ENCODE measurements around the gene TMEM181. TPM values are rescaled to one million over a fixed set of nuclear protein-coding genes. Genes with fewer than 3 reads are reported as not detected.

TMEM181 gene
- total RNA-seq, 4 donors from 2014 or later, result 6.6 to 48.3 (median 37.0) TPM

- H3K36me3 ChIP-seq, result peaks cover 0 to 34% (median 0%) of the 10 kb centered on the region in 3 donors
- no peak overlapping the region for H3K4me3 ChIP-seq
- no peaks in the 10 kb centered on the region for H3K27me3 ChIP-seq
- H3K9me3 ChIP-seq, result no peaks in the 10 kb centered on the region
- TF ChIP-seq CTCF (IDR thresholded peaks at IDR 0.05) (no peak), POLR2A (IDR thresholded peaks at IDR 0.05) (no peak)
- H3K27ac ChIP-seq, result peak overlapping the region in 1 of 4 donors; percentile 14
- peak in 1 of 3 donors; percentile 43 for DNase-seq
- H3K4me1 ChIP-seq, result peaks cover 0 to 19% (median 4%) of the 10 kb centered on the region in 4 donors
Observed at GRCh38 chr6:158640519-158640918, 80.6 kb downstream of the TMEM181 start.

DNA sequence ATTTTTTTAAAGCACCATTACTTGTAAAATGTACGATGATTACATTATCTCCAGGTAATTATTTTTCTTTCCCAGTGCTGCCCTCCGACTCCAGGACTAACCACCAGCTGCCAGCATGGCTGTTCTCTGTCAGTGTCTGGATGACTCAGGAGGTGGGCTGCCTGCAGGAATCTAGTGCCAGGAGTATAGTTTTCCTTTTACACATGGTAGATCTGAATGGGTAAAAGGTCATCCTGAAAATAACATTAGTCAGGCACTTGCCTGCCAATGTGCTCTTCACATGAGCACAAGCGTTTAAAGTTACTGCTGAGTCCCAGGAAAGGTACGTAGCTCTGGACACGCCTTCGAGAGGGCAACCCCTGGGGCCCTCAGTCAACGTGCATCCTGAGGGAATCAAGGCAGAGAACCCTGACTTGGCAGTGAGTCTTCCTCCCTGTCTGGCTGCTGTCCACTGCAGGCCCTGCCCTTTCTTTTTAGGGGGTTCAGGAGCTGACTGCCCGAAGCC, 82.3 kb downstream of the TMEM181 start:
- DNase-seq, result peak in 1 of 3 donors; percentile 73

DNA sequence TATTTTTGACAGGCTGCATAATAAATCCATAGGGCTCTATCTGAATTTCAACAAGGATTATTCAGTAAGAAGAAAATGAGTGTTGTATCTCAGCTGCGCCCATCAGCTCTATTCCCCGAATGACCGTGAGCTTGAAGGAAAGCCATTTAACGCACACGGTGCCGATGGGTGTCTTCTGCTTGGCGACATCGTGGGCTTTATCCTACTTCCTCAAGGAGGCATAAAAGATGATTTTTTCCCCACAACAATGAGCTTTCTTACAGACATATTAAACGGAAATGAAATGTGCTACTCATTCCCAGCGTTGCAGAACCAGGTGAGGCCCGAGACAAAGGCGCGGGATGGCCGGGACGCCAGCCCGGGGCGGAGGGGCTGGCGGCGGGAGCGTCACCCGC, 83.9 kb downstream of the TMEM181 start:
- TF ChIP-seq CTCF (IDR thresholded peaks at IDR 0.05) (no peak), POLR2A (IDR thresholded peaks at IDR 0.05) (no peak)
- Histone ChIP-seq H3K36me3 (peaks cover 0 to 14% (median 0%) of the 10 kb centered on the region in 3 donors), H3K27me3 (no peaks in the 10 kb centered on the region), H3K4me3 (peak overlapping the region; percentile 71 to 98 (median 89)), H3K27ac (peak overlapping the region; percentile 94 to 99 (median 98)), H3K9me3 (no peaks in the 10 kb centered on the region), H3K4me1 (peaks cover 0 to 19% (median 4%) of the 10 kb centered on the region in 4 donors)
- no peak for DNase-seq

More for the DNA sequence above, 82.3 kb downstream of the TMEM181 start:
- Histone ChIP-seq H3K27me3 (no peaks in the 10 kb centered on the region), H3K9me3 (no peaks in the 10 kb centered on the region), H3K27ac (peak overlapping the region; percentile 1 to 99 (median 96)), H3K4me1 (peaks cover 0 to 19% (median 4%) of the 10 kb centered on the region in 4 donors), H3K36me3 (peaks cover 0 to 20% (median 0%) of the 10 kb centered on the region in 3 donors), H3K4me3 (peak overlapping the region in 2 of 4 donors; percentile 71 to 95)
- TF ChIP-seq CTCF (IDR thresholded peaks at IDR 0.05) (no peak), POLR2A (IDR thresholded peaks at IDR 0.05) (peak; percentile 43 to 83)

DNA sequence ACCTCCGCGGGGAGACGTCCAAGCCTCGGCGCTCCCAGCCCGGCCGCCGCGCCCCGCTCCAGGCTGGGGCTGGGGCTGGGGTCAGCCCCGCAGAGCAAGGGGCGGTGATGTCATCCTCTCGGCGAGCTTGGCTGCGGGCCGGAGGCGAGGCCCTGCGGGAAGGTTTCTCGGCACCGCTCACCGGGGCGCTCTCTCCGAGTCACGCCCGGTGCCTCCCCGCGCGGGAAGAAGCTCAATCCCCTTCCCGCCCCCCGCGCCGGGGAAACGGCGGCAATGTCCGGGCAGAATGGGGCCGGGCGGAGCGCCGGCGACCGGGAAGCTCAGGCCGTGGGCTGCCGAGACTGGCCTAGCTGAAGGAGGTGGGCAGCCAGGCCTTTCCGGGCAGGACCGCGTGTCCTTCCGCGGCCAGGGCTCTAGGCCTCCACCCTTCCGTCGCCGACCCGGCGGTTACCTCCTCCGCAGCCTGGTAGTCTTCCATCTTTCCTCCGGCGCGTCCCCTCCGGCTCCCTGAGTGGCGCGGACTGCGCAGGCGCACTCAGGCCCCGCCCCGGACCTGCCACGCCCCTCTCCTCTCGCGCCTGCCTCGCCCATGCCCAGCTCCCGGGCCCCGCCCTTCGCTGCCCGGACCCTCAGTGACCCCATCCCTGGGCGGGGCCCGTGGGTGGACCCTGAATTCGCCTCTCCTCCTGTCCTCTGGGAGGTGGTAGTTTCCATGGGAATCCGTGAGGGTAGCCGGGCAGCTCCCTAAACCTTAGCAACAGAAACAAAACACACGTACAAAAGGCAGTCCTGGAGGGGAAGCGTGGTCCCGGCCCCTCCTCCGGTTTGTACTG, 84.6 kb downstream of the TMEM181 start, which contains the start of gene DYNLT1:
DYNLT1 (minus strand) TSS at position 513 of the 833 bp plus-strand sequence; CDS start at position 478, 35 bp downstream.
- peaks cover 0 to 10% (median 0%) of the 10 kb centered on the region in 3 donors for H3K36me3 ChIP-seq
- TF ChIP-seq POLR2A (IDR thresholded peaks at IDR 0.05) (peak; percentile 97 to 99), CTCF (IDR thresholded peaks at IDR 0.05) (no peak)
- H3K27me3 ChIP-seq, result no peaks in the 10 kb centered on the region
- H3K27ac ChIP-seq, result peak within 1 kb of the TSS; percentile 94 to 99 (median 98)
- peak within 1 kb of the TSS; percentile 71 to 98 (median 89) for H3K4me3 ChIP-seq
- peaks cover 0 to 19% (median 5%) of the 10 kb centered on the region in 4 donors for H3K4me1 ChIP-seq
- H3K9me3 ChIP-seq, result no peaks in the 10 kb centered on the region
- peak; percentile 89 to 97 (median 96) for DNase-seq

DNA sequence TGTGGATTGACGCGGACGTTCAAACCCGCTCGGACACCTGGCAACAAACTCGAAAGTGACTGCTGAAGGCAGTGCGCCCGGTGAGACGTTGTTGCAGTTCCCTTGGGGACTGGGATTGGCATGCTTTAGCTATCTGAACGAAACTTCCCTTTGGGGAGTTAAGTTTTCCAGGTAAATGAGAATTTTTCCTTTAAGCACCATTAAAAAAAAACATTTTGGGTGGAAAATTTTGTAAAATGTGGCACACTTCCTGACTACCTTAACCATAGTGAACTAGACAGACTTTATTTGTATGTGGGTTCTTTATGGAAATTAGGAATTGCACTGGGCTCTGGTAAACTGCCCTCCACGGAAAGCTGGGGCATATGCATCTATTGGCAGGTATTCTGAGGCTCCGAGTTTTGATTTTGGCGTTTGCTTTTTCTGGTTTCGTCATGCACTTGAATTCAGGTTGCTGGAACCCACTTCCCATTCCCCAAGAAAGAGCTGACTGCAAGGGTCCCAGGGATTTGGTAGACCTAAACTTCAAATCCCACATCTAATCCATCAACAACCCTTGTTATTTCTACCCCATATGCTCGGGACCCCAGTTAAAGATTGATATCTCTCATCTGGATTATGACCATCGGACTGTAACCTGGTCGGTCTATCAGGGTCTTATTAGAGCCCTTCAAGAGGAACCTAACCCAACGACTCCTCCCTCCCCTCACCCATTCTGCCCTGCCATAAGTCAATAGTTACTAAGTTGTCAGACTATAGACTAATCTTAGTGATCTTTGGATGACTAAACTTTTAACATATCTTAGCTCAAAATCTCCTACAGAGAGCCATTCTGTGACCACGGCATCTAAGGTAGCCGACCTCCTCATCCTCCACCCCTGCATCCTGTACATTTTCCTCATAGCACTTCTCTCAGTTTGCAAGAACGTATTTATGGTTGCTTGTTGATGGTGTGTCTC, 85.5 kb downstream of the TMEM181 start:
- Histone ChIP-seq H3K4me1 (peaks cover 0 to 19% (median 8%) of the 10 kb centered on the region in 4 donors), H3K4me3 (peak overlapping the region; percentile 71 to 98 (median 89)), H3K36me3 (peaks cover 0 to 4% (median 0%) of the 10 kb centered on the region in 3 donors), H3K9me3 (no peaks in the 10 kb centered on the region), H3K27ac (peak overlapping the region; percentile 94 to 99 (median 98)), H3K27me3 (no peaks in the 10 kb centered on the region)
- no peak for TF ChIP-seq CTCF (IDR thresholded peaks at IDR 0.05)
- no peak for TF ChIP-seq POLR2A (IDR thresholded peaks at IDR 0.05)
- peak in 2 of 3 donors; percentile 16 to 41 for DNase-seq
